ENCODE data around the gene GALNT9.
"Not testable (repeated sequence)": the region's sequence is repeated elsewhere in the genome, so short reads cannot be mapped to it uniquely, and the experiment has no call there.

DNA sequence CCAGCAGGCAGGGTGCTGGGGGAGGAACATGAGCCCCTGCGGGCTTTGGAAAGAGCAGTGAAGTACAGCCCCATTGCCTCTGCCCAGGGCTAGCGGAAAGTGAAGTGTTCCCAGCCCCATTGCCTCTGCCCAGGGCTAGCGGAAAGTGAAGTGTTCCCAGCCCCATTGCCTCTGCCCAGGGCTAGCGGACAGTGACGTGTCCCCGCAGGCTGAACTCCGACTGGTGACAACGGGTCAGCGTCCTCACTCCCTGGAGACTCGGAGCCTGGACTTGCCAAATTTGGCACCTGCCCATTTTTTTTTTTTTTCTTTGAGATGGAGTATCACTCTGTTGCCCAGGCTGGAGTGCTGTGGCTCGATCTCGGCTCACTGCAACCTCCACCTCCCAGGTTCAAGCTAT, 134.1 kb downstream of the GALNT9 start:
- TF ChIP-seq, protein P1, sequence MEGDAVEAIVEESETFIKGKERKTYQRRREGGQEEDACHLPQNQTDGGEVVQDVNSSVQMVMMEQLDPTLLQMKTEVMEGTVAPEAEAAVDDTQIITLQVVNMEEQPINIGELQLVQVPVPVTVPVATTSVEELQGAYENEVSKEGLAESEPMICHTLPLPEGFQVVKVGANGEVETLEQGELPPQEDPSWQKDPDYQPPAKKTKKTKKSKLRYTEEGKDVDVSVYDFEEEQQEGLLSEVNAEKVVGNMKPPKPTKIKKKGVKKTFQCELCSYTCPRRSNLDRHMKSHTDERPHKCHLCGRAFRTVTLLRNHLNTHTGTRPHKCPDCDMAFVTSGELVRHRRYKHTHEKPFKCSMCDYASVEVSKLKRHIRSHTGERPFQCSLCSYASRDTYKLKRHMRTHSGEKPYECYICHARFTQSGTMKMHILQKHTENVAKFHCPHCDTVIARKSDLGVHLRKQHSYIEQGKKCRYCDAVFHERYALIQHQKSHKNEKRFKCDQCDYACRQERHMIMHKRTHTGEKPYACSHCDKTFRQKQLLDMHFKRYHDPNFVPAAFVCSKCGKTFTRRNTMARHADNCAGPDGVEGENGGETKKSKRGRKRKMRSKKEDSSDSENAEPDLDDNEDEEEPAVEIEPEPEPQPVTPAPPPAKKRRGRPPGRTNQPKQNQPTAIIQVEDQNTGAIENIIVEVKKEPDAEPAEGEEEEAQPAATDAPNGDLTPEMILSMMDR (conservative IDR thresholded peaks at IDR 0.05 in 1 of 2, IDR thresholded peaks at IDR 0.05 in 1 of 2; ENCODE audit: extremely low read depth in 1 of 2, insufficient read depth in 1 of 2, low read depth in 1 of 2, low read length in 2 of 2) = not testable (repeated sequence)
- TF ChIP-seq EZH2 (IDR thresholded peaks at IDR 0.05; ENCODE audit: borderline replicate concordance, low read length) = not testable (repeated sequence)

Measured in mammary epithelial cell (primary cell).